Activated effector memory CD4-positive, alpha-beta T cell treated with anti-CD3 and anti-CD28 coated beads, Interleukin-2, amount 50 U/mL, for 16 hours (primary cell): ENCODE measurements around the gene ALG14.
"Not testable (repeated sequence)": the region's sequence is repeated elsewhere in the genome, so short reads cannot be mapped to it uniquely, and the experiment has no call there.

ENCODE experiments used
- DNase-seq: peaks from one replicate; pipeline ENCODE4 v3.0.0-alpha.2; 2020

Gene ALG14

DNA sequence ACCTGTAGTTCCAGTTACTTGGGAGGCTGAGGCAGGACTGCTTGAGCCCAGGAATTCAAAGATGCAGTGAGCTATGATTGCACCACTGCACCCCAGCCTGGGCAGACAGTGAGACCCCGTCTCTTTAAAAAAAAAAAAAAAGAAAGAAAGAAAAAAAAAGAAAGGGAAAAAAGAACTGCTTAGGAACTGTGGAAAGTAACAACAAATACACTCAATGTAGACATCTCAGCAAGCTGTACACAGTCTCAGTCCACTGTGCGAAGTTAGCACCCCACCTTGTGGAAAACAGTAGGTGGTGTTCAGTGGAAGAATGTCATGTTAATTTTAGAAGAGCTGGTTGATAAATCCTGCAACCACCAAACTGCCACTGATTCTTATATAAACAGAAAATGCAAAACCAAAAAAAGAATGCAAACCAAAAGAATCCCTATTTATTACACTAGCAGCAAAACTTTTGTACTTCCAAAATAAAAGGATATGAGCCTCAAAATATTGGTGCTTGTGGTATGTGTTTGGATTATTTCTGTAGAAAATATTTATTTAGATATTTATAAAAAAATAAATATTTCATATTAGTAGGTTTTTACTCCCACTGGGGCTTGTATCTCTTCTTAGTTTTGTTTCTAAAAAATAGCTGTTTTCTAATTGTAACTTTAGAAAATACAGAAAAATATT lies 31.1 kb downstream of the ALG14 start:
- DNase-seq: no peak

DNA sequence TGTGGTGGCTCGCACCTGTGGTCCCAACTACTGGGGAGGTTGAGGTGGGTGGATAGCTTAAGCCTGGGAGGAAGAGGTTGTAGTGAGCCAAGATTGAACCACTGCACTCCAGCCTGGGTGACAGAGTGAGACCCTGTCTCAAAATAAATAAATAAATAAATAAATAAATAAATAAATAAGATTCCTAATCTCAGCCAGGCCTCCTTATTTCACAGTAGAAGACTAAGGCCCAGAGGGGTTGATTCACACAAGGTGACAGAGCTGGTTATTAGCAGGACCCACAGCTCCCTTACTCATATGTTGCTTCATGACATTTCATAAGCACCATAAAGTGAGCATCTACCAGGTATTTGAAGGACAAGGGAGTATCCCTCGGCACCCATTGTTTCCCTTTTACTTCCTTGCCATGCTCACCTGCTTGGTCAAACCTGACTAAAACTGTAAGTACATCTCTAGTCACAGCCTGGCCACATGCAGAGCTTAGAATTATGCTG lies 32.7 kb downstream of the ALG14 start:
- no peak for DNase-seq

DNA sequence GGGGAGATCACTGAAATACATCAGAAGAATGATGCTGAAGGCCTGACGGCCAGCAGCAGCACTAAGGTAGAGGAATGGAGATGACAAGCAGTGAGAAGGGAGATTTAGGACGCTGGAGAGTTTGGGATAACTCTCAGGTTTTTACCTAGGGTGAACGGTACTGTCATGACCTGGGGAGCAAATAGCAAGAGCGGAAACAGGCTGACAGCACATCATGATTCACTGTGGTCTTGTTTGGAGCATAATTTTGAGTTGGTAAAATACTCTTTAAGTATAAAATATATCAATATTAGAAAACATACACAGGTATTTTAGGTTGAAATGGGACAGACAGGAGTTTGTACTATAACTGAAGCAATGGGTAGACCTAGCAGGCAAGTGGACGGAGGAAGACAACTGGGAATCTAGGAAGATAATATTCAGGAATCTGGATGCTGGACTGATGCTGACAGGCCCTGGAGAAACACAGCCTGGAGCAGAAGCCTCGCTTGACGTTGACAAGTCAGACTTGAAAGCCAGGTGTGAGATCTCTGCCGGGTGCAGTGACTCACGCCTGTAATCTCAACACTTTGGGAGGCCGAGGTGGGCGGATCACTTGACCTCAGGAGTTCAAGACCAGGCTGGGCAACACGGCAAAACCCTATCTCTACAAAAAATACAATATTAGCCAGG lies 33.3 kb downstream of the ALG14 start:
- no peak for DNase-seq

DNA sequence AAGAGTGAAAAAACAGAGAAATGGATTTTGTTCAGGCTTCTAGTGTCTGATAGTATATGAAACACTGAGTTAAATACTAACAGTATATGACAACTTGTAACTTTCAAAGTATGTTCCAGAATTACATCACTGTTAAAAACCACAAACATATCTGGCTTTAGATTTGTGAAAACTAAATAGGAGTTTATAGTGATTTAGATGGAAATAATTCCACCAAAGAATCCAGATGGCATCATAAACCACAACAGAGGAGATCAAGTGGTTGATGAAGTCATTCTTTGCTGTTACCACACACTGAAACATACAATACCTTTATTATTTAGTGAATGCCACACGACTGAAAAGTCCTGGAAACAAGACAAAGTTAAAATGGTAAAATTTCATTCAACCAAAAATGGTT lies 37.2 kb downstream of the ALG14 start:
- DNase-seq: no peak

DNA sequence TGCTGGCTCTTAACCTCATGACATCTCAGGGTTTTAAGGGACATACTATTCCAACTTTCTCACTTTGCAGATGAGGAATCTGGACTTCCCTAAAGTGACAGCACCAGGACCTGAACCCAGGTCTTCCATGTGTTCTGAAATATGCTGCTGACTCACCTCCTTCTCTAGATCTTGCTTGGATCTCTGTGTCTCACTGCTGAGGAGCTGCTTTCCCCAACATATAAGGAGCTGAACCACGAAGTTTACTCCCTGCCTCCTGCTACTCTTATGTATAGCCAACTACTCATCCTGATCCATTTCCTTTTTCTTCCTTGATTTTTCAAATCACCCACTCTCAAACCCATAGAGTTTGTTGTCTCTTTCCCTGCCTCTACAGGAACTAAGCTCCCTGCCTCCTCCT lies 38.2 kb downstream of the ALG14 start:
- no peak for DNase-seq

DNA sequence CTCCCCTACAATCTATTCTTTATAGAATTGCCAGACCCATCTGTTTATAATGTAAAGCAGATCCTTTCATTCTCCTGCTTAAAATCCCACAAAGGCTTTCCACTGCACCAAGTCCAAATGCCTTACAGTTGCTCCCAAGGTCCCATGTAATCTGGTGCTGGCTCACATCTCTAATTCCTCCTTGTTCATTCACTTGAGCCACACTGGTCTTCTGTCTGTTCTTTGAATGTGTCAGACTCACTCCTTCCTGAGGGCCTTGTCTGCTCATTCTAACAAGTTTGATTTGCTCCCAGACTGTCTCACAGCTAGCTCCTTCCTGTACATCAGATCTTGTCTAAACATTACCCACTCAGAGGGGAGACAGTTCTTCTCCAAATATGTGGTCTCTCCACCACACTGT lies 38.9 kb downstream of the ALG14 start:
- DNase-seq: no peak

DNA sequence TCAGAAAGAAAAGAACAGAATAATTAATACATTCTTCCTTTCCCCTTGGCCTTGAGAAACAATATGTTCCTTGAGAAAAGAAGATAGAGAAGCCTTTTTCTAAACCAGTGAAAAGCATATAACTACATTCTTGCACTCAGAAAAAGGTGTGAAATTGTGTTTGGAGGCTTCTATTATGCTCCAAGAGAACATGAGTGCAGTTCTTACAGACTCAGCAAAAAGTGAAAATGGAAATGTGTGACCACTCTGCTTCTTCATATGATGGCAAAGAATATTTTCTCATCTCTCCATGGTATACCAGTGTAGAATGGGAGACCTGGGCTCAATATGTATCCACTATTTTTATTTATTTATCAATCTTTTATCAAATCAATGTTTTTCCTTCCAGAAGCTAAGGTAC lies 43.2 kb downstream of the ALG14 start:
- DNase-seq: no peak

DNA sequence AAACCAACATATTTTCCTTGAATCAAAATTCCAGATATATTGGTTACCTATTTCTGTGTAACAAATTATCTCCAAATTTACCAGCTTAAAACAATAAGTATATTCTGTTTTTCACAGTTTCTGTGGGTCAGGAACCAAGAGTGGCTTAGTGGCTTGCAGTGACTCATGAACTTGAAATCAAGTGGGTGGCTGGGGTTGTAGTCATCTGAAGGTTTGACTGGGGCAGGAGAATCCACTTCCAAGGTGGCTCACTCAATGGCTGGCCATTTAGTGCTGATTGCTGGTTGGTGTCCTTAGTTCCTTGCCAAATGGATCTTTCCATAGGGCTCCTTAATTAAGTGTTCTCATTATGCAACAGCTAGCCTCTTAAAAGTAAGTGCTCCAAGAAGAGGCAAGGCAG lies 43.8 kb downstream of the ALG14 start:
- no peak for DNase-seq

DNA sequence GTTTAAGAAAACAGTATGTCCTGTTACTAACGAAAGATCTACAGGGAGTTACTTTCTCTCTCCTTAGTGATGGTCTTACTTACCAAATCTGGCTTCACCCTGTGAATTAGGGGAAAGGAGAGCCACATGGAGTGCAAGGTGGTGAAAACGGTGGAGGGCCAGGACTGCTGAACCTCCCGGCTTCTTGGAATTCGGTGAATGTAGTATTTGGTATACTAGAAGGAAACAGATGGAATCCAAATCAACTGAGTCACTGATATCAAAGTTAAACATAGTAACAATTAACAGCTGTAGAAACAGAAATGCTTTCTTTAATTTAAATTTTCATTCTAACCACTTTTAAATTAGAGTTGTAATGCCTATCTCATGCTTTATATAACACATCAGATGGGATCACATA lies 45.7 kb downstream of the ALG14 start:
- no peak for DNase-seq

DNA sequence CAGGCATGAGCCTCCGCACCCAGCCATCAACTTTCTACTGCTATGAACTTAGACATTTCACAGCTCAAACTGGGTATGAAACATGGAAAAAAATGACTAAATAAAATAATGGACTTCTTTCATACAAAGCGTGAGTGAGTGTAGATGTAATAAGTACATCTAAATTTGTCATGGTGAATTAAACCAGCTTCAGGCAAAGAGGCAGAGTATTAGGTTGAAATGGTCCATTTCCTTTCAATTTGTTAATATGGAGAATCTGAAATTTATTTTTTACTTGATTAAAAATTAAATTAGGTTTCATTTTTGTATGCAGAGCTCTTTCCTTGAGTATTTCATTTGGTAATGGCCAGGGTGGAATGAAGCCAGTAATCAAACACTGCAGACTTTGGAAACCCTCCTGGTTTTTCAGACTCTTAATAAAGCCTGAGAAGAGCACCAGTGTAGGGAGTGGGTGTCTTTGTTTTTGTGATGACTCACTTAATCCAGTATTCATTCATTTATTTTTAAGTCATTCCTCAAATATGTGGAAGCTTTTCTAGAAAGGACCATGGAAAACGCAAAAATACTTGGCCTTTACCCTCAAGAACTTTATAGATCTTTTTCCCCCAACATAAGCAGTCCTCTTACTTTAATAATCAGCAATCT lies 49.2 kb downstream of the ALG14 start:
- no peak for DNase-seq

DNA sequence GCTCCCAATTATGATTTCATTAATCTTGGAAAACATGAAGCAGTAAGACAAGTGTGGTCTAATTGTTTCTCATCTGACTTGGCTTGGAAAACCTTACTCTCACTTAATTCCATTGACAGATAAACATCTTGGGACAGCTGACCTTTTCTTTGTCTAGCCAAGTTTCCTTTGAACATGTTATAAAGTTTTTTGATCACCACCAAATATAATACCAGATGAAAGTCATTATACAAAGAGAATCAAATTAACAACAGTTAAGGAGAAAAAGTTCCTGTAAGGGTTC lies 50.2 kb downstream of the ALG14 start:
- no peak for DNase-seq

DNA sequence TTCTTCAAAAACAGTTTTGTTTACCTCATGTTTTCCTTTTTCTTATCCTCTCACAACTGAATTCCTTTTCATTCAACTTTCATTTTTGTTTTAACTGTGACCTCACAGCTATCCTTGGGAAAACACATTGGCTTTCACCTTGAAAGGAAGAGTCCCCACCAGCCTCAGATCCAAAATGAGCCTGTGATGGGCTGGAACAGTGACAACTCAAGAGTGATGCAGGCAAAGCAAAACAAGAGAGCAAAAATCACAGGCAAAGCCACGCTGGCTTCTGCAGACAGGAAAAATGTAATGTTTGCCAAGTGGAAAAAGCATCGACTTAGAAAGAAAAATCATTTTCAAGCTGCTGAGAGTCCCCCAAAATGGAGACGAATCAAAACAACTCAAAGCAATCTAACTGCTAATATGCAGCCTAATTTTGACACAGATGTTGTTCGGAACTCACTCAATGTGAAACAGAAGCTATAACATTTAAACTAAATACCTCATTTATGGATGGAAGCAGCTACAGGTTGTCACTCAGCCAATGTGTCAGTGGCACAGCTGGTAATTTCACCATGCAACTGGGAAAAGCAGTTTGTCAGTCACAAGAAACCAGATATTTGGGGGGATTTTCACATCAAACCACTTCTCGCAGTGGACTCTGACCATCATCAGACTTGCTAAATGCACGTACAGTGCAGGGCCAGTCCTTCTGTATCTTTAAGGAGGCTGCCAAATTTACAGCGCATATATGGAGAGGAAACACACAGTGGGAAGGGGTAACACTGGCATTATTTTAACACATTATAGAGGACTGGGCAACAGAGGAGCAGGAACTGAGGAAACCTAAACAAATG lies 50.7 kb downstream of the ALG14 start:
- no peak for DNase-seq

DNA sequence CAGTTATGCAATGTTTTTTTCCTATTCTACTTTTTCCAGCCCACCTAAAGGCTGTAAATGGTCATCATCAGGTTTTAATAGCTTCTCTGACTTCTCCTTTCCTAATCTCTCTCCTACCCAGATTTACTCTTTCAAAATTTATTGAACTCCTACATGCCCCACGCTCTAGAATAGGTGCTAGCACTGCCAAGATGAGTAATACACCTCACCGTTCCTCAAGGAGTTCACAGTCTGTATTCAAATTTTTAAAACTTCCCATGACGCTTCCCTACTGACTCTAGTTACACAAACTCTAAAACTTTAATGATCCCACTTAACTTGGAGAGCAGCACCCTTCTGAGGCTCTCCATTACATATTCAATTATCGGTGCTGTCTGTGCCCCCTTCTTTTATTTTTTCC lies 51.6 kb downstream of the ALG14 start:
- DNase-seq: no peak

DNA sequence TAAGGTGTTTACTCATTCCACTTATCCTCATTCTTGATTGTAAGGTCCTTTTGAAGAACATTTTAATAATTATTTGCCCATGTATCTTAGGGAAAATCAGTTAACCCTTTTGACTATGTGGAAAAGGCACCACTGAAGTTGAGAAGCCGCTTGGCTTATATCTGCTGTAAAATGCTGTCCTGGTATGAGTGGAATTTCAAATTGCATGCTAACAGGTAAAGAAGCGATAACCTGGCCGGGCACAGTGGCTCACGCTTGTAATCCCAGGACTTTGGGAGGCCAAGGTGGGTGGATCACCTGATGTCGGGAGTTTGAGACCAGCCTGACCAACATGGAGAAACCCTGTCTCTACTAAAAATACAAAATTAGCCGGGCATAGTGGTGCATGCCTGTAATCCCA lies 53.3 kb downstream of the ALG14 start:
- not testable (repeated sequence) for DNase-seq

DNA sequence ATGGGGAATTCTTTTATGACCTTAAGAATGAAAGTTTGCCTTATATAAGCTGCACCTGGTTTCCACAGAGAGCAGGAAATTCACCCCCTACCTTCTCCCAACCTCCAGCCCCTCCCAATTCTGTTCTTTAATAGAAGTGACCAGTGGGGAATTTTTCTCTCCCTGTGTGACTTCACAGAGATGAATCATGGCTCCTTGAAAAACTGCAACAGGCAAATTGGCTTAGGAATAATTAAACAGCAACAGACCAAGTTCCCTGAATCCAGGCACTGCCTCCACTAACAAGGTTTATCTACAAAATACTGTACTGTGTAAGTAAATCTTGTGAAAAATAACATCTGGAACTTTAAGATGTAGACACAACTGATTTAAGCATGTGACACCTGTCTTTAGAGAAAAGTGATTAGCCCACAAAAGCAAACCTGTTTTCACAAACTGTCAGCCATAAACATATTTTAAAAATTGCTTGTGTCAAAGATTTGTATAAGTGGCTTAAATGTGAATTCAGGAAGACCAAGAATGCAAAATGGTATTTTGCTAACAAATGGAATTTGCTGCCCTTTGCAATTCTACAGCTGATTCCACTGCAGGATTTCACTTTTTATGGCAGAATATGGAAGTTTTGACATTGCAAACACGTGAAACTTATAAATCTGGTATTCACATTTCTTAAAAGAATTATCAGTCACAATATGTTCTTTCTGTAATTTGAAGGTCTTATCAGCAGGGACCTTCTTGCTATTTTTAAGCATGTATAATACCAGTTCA lies 54.0 kb downstream of the ALG14 start:
- DNase-seq: no peak

DNA sequence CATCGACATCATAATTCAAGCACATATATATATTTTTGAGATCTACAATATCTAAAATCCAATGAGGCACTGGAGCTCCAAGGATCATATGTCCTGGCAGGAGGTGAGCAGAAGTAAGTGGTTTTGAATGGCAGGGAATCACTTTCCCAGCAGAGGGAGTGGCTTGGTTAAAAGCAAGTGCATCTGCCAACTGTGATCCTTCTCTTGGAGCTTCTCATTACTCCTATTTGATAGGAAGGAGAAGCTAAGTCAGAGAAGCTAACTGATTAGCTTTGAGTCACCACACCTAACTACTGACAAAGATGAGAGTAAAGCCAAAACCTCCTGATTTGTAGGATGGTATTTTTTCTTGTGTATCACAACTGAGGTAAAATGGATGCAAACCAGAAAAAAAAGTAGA lies 55.0 kb downstream of the ALG14 start:
- no peak for DNase-seq

DNA sequence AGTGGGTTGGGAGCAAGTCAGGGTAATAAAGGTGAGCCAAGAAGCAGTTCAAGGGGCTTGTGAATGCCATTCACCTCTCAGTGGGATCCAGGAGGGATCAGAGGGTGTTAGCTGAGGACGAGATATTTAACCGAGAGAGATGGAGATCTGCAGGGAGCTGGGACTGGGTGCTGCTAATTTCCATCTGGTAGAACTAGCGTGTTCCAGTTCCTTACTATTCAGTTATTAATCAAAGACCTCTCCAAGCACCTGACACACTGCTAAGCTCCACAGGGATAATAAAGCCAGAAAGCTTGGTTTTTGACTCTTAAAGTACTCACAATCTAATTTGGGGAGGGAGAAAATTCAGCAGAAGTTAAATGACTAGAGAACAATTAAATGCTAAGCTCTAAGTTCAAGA lies 57.7 kb downstream of the ALG14 start:
- no peak for DNase-seq

DNA sequence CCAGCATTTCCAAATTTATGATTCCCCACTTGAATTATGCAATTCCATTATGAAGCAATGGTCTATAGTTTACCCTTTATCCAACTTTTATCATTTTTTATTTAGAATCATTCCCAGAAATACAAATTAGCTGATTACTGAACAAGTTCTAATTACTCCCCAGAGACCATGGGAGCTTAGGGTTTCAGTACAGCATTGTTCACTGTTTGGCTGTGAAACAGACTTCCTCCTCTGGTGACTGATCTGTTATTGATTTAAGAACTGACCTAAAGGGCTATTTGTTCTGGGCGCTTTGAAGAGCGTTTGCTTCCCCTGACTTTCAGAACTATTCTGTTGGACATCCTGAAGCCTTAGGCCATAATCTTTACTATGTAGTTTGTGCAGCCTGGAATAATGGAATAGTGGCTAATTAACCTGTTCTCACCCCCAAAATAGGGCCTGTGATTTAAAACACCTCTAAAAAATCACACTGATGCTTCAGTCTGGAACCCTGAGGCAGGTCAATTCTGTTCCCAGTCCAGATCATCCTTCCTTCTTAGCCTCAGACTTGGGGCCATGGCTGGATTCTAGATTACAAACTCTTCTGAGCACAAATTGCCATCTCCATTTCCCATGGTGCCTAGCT lies 58.7 kb downstream of the ALG14 start:
- no peak for DNase-seq

DNA sequence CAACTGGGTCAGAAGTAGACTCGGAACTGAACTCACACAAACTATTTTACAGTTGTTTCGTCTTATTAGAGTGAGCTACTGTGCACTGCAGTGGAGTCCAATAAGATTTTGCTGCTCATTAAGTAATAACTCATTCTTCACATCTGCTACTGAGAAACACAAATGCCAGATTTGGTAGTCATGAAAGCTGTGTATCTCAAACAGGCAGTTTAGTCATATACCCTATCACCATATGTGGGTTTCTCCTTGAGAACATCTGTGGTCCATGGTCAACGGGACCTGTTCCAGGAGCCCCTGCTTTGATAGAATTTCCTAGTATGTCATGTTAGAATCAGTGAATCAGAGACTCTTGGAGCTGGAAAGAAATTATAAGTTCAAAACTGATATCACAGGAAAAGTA lies 60.4 kb downstream of the ALG14 start:
- no peak for DNase-seq

DNA sequence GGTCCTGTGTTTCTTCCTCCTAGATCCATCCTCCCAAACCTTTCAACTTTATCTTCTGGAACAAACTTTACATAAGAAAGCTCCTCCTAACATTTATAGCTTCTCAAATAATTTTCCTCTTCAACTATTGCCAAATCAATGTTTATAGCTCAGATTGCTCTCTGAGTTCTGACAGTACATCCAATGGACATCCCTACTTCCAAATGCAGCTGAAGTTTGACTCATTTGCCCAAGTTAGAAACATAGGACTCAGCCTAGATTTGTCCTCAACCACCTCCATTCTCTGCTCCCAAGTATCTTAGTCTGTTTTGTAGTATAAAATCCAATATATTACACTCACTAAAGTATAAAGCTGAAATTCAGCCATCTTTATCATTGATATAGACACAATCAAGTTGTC lies 62.6 kb downstream of the ALG14 start:
- no peak for DNase-seq

DNA sequence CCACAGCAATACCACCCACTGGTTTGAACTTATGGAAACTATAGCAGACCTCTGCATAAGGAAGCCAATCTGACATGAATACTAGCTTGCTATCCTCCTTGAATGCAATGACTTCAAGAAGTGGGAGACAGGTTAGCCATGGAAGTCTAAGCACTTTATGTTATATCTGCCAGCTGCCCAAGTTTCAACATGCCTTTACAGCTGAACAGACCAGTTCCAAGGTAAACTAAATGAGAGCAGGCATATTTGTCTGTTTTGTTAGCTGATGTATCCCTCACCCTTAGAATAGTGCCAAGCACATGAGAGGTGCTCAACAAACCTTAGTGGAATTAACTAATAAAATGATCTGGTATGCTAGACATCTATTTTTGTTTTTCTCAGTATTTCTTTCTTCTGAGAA lies 65.1 kb downstream of the ALG14 start:
- DNase-seq: no peak

DNA sequence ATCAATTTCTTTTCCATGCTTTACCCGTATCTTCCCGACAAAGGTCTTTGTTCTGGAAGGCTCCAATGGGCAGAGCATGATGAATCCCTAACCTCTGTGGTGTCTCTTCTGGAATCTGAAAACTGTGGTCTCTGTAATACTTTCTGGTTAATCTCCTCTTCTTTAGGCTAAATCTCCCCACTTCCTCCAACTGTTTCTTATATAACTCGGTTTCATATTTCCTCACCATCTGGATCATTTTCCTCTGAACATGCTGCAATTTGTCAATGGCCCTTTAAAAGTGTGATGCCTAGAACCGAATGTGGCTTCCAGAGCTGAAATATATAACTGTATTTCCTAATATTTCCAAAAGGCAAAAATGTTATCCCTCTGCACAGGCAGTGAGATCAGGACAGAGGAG lies 66.1 kb downstream of the ALG14 start:
- no peak for DNase-seq
